Activated CD8-positive, alpha-beta T cell treated with anti-CD3 and anti-CD28 coated beads for 36 hours (primary cell): ENCODE measurements around the gene SNX25. TPM values are rescaled to one million over a fixed set of nuclear protein-coding genes. Genes with fewer than 3 reads are reported as not detected.
A peak's percentile ranks its signal among the peaks of the same experiment; 100 is the strongest.
"Not testable (repeated sequence)": the region's sequence is repeated elsewhere in the genome, so short reads cannot be mapped to it uniquely, and the experiment has no call there.

ENCODE experiments used
- ATAC-seq: fragments of 200-7000 bp; cut with Tn5 transposase; one replicate; pipeline ENCODE4 v1.10.0; 2021; ENCODE audit warnings: mild to moderate bottlenecking, moderate library complexity
- CTCF ChIA-PET: fragments of 350-600 bp; sonication (Branson Sonifier 250); formaldehyde crosslinking; loops from one replicate; lab custom pipeline; 2021; ENCODE audit warnings: antibody characterized with exemption; lab: Charles Lee
- POLR2A ChIA-PET: fragments of 350-600 bp; sonication (Branson Sonifier 250); formaldehyde crosslinking; loops from one replicate; lab custom pipeline; 2021; ENCODE audit warnings: antibody characterized with exemption; lab: Charles Lee
- DNase-seq: peaks from one replicate; pipeline ENCODE4 v3.0.0-alpha.2; 2020
- H3K27ac Mint-ChIP-seq: one replicate; pipeline ENCODE4 v1.8.0; 2021; ENCODE audit warnings: mild to moderate bottlenecking, mixed read lengths
- H3K27me3 Mint-ChIP-seq: one replicate; pipeline ENCODE4 v1.8.0; 2021; ENCODE audit warnings: mixed read lengths
- H3K36me3 Mint-ChIP-seq: one replicate; pipeline ENCODE4 v1.8.0; 2021; ENCODE audit warnings: low read depth, mixed read lengths
- H3K4me1 Mint-ChIP-seq: one replicate; pipeline ENCODE4 v1.8.0; 2021; ENCODE audit warnings: low read depth, mixed read lengths
- H3K4me3 Mint-ChIP-seq: one replicate; pipeline ENCODE4 v1.8.0; 2021; ENCODE audit warnings: mild to moderate bottlenecking, moderate library complexity, mixed read lengths
- H3K9me3 Mint-ChIP-seq: one replicate; pipeline ENCODE4 v1.8.0; 2021; ENCODE audit warnings: mixed read lengths
- intact Hi-C: fragments of 100-400 bp; cut with micrococcal nuclease; formaldehyde crosslinking; loops from one replicate; pipeline ENCODE4 v1.10.0; 2022
- total RNA-seq, 2 experiments: library from RNA; stranded (reverse); gene quantifications; one replicate each; pipeline ENCODE4 v1.2.3, GENCODE V29; 2021
- TF ChIP-seq, protein P1 (sequence below): fragments of 200-600 bp; IDR thresholded peaks from one replicate; pipeline ENCODE4 v1.8.0; 2022; ENCODE audit warnings: antibody characterized with exemption, mild to moderate bottlenecking

The SNX25 gene
- total RNA-seq, 2 experiments from 2014 or later: 24.0 to 24.3 TPM

DNA sequence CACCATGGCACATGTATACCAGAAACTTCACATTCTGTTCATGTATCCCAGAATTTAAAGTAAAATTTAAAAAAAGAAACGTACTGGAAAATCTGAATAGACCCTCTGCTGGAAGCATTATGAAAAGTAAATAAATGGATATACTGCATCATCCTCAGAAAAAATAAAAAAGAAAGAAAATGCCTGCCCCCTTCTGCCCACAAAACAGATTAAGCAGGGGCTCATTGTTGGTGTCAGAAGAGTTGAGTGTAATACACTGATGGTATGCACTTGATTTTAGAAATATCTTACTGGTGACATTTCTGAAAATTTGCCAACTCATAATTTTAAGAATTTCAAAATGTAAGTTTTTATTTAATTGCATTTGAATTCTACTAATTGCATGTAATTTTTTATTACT is 108.5 kb downstream of the SNX25 start:
- Mint-ChIP-seq H3K4me1 (peaks cover 7% of the 10 kb centered on the region), H3K9me3 (peaks cover 2% of the 10 kb centered on the region), H3K27ac (no peak overlapping the region), H3K36me3 (peaks cover 51% of the 10 kb centered on the region), H3K27me3 (no peaks in the 10 kb centered on the region), H3K4me3 (no peak overlapping the region)
- ATAC-seq (no peak), DNase-seq (no peak)
- intact Hi-C loops: no loop called here
- ChIA-PET POLR2A (no interaction called here), CTCF (no interaction called here)
- TF ChIP-seq, protein P1, sequence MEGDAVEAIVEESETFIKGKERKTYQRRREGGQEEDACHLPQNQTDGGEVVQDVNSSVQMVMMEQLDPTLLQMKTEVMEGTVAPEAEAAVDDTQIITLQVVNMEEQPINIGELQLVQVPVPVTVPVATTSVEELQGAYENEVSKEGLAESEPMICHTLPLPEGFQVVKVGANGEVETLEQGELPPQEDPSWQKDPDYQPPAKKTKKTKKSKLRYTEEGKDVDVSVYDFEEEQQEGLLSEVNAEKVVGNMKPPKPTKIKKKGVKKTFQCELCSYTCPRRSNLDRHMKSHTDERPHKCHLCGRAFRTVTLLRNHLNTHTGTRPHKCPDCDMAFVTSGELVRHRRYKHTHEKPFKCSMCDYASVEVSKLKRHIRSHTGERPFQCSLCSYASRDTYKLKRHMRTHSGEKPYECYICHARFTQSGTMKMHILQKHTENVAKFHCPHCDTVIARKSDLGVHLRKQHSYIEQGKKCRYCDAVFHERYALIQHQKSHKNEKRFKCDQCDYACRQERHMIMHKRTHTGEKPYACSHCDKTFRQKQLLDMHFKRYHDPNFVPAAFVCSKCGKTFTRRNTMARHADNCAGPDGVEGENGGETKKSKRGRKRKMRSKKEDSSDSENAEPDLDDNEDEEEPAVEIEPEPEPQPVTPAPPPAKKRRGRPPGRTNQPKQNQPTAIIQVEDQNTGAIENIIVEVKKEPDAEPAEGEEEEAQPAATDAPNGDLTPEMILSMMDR: no peak

DNA sequence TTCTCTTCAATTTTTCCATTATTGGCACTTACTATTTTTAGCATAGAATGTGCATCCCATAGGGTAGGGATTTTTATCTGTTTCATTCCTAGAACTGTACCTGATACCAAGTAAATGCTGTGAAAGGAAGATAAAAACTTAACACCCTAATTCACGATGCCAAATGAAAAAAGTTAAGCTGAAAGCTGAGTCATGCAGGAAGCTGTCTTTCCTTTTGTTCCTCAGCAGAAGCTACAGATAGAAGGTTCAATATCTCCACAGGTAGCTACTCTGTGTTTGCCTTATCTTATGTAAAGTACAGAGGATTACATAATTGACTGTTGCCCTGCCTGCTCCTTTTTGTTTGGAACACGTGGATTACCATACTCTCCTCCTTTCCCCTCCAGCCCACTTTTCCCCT is 109.3 kb downstream of the SNX25 start:
- DNase-seq (no peak), ATAC-seq (peak; percentile 37)
- intact Hi-C loops: no loop called here
- Mint-ChIP-seq H3K9me3 (peaks cover 2% of the 10 kb centered on the region), H3K4me3 (no peak overlapping the region), H3K27ac (no peak overlapping the region), H3K36me3 (peaks cover 44% of the 10 kb centered on the region), H3K27me3 (no peaks in the 10 kb centered on the region), H3K4me1 (peaks cover 7% of the 10 kb centered on the region)
- ChIA-PET CTCF (no interaction called here), POLR2A (no interaction called here)
- TF ChIP-seq, protein P1: no peak

DNA sequence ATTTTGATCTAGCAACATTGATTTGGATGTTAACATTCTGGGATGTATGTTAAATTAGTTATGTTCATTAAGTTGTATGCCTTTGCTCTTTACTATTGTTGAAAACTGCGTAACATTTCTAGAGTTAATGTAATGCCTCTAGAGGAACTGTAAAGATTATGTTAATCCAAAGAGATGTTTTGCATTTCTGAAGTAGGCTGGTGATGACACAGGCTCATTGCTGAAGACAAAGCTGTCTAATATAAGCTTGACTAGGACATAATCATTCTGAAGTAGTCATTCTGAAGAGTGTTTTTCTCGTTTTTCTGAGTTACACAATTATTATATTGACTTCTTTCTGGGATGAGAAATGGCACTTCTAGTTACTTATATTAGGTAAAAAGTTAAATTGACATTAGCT is 113.4 kb downstream of the SNX25 start:
- TF ChIP-seq, protein P1: no peak
- Mint-ChIP-seq H3K4me1 (peaks cover 7% of the 10 kb centered on the region), H3K4me3 (no peak overlapping the region), H3K36me3 (peaks cover 15% of the 10 kb centered on the region), H3K9me3 (no peaks in the 10 kb centered on the region), H3K27ac (no peak overlapping the region), H3K27me3 (no peaks in the 10 kb centered on the region)
- ChIA-PET CTCF (interaction anchor here (1.2 kb wide), 1 partner anchor 12 kb away, joined by 3 read pairs; no protein-coding TSS in a partner anchor), POLR2A (no interaction called here)
- DNase-seq: no peak
- intact Hi-C loops: no loop called here
- no peak for ATAC-seq

DNA sequence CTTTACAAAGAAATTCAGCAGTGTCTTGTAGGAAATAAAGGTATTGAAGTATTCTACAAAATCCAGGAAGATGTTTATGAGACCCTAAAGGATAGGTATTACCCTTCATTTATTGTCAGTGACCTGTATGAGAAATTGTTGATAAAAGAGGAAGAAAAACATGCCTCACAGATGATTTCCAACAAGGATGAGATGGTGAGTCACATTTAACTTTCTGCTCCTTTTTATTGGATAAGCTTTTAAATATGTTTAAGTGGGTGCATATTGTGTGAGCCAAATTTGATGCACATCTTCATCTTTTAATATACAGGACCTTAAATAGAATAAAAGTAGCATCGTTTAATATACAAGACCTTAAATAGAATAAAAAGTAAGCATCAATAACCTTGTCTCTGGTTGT is 114.2 kb downstream of the SNX25 start:
- Mint-ChIP-seq H3K27ac (no peak overlapping the region), H3K27me3 (no peaks in the 10 kb centered on the region), H3K4me3 (no peak overlapping the region), H3K4me1 (peaks cover 3% of the 10 kb centered on the region), H3K9me3 (no peaks in the 10 kb centered on the region), H3K36me3 (peaks cover 18% of the 10 kb centered on the region)
- POLR2A ChIA-PET: no interaction called here
- DNase-seq (no peak), ATAC-seq (no peak)
- TF ChIP-seq, protein P1: no peak
- intact Hi-C loops: no loop called here
- CTCF ChIA-PET: interaction anchor here (0.5 kb wide), 1 partner anchor 22 kb away, joined by 3 read pairs; no protein-coding TSS in a partner anchor

DNA sequence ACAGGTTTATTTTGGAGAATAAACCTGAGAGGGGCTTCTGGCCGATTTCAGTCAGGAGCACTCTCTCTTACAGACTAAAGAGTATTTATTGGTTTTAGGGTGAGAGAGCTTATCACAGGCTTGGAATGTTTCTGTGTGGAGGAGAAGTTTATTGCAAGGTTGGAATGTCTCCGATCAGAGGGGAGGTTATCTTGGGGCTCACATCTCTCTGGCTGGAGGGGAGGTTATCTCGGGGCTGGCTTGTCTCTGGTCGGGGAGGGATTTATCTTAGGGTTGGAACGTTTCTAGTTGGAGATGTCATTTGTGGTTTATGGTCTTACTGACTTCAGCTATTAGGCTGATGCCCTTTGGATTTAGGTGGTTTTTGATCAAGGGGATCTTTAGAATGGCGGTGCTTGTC is 115.0 kb downstream of the SNX25 start:
- H3K27ac Mint-ChIP-seq, H3K27me3 Mint-ChIP-seq, H3K4me3 Mint-ChIP-seq, H3K9me3 Mint-ChIP-seq, CTCF ChIA-PET, ATAC-seq, DNase-seq, POLR2A ChIA-PET, intact Hi-C loops, H3K4me1 Mint-ChIP-seq: not testable (repeated sequence)
- H3K36me3 Mint-ChIP-seq: peaks cover 21% of the 10 kb centered on the region

DNA sequence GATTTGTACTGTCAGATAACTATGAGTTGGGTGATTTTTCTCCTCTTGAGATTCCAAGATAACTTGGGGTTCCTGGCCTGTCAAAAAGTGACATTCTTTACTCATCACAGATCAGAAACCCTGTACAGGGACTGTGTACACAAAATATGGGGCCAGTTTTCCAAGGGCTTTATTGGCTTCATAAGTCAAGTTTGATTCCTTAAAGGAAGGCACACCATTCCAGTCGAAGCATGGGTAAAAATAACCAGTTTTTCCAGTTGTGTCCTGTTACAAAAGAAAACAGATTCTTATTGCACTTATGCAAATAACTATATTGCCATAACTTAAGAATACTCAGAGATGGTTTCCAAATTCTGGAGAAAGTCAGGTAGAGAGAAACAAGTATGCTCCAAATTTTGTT is 116.3 kb downstream of the SNX25 start:
- POLR2A ChIA-PET, H3K4me3 Mint-ChIP-seq, H3K27ac Mint-ChIP-seq, H3K4me1 Mint-ChIP-seq, CTCF ChIA-PET, H3K27me3 Mint-ChIP-seq, DNase-seq, ATAC-seq, H3K9me3 Mint-ChIP-seq, intact Hi-C loops: not testable (repeated sequence)
- peaks cover 18% of the 10 kb centered on the region for H3K36me3 Mint-ChIP-seq
